ENCODE results near the gene ATXN7L1.

DNA sequence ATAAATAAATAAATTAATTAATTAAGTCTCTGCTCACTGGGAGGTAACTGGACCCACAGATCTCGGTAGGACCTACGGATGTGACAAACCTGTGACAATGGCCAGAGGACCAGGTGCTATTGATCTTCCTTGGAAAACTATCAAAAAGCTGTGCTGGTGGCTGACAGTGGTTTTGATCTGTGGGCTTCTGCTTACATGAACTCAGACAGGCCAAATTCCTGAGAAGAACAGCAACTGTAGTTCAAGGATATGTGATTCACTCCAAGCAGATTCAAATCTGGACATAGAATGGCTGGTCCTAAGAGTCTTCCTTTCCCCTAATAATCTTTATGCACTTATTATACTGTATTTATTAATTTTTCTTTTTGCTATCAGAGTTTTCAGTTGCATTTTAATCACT lies 80.0 kb downstream of the ATXN7L1 start:
- TF ChIP-seq ZNF70 (CRISPR knock-in tag; IDR thresholded peaks at IDR 0.05) (no peak), SNAI2 (CRISPR knock-in tag; IDR thresholded peaks at IDR 0.05) (no peak), ZFP30 (CRISPR knock-in tag; IDR thresholded peaks at IDR 0.05) (no peak), ZNF8 (CRISPR knock-in tag; IDR thresholded peaks at IDR 0.05) (no peak), TOX (CRISPR knock-in tag; IDR thresholded peaks at IDR 0.05; ENCODE audit: borderline replicate concordance) (0 out of 2 replicates have a peak, but pooled peaks have one; percentile 14)
- TF ChIP-seq, protein P1, sequence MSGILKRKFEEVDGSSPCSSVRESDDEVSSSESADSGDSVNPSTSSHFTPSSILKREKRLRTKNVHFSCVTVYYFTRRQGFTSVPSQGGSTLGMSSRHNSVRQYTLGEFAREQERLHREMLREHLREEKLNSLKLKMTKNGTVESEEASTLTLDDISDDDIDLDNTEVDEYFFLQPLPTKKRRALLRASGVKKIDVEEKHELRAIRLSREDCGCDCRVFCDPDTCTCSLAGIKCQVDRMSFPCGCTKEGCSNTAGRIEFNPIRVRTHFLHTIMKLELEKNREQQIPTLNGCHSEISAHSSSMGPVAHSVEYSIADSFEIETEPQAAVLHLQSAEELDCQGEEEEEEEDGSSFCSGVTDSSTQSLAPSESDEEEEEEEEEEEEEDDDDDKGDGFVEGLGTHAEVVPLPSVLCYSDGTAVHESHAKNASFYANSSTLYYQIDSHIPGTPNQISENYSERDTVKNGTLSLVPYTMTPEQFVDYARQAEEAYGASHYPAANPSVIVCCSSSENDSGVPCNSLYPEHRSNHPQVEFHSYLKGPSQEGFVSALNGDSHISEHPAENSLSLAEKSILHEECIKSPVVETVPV (CRISPR knock-in tag; IDR thresholded peaks at IDR 0.05) = no peak
